ENCODE measurements around the gene IFI44. TPM values are rescaled to one million over a fixed set of nuclear protein-coding genes. Genes with fewer than 3 reads are reported as not detected.

Gene IFI44
- total RNA-seq, 1 donor = 14.2 TPM

GRCh38 chr1:78712467-78713051 lies 62.9 kb downstream of the IFI44 start:
- DNase-seq (ENCODE audit: low read depth) = no peak
- H3K4me3 ChIP-seq (ENCODE audit: low read depth, low read length) = no peak overlapping the region
- TF ChIP-seq CTCF (IDR thresholded peaks at IDR 0.05; ENCODE audit: insufficient read depth, low read length) = no peak

- TF ChIP-seq CTCF (IDR thresholded peaks at IDR 0.05; ENCODE audit: insufficient read depth, low read length) = no peak
- no peak overlapping the region for H3K4me3 ChIP-seq (ENCODE audit: low read depth, low read length)
- DNase-seq (ENCODE audit: low read depth) = no peak
Measured at GRCh38 chr1:78713297-78713696, 63.7 kb downstream of the IFI44 start.

Other genes with a start within 250 kb of the IFI44 start
- 34.3 and 77.5 TPM in 2 replicates for gene PTGFR, start 158.9 kb upstream of the IFI44 start, total RNA-seq (ENCODE audit: low replicate concordance)
- 17.7 and 48.7 TPM in 2 replicates for gene IFI44L, start 29.4 kb upstream of the IFI44 start, total RNA-seq (ENCODE audit: low replicate concordance)

All from fibroblast of the aortic adventitia (primary cell).